HG03025 (cell line): ENCODE measurements around the gene SLC12A8.

ENCODE experiments used
- ATAC-seq: cut with Tn5 transposase; IDR thresholded peaks from one replicate; pipeline ENCODE4 v1.9.1; 2021; ENCODE audit warnings: mild to moderate bottlenecking, moderate library complexity; ENCODE audit not compliant: unreplicated experiment, low FRiP score

Gene SLC12A8

GRCh38 chr3:125058529-125058928 is 154.0 kb downstream of the SLC12A8 start:
- no peak for ATAC-seq

GRCh38 chr3:125057186-125057850 is 155.2 kb downstream of the SLC12A8 start:
- ATAC-seq, result no peak

GRCh38 chr3:125055913-125056745 is 156.4 kb downstream of the SLC12A8 start, which contains the start of gene HEG1:
Gene HEG1, minus strand, starts transcription at chr3:125055997. Its CDS starts 107 bp downstream, at chr3:125055890.
- peak; percentile 44 for ATAC-seq

- peak; percentile 32 for ATAC-seq
Measured at GRCh38 chr3:125055331-125055912, 157.1 kb downstream of the SLC12A8 start.

GRCh38 chr3:125054449-125055329 is 157.9 kb downstream of the SLC12A8 start:
- no peak for ATAC-seq

- ATAC-seq, result no peak
Measured at GRCh38 chr3:125054062-125054448, 158.5 kb downstream of the SLC12A8 start.

GRCh38 chr3:125053304-125053699 is 159.2 kb downstream of the SLC12A8 start:
- ATAC-seq, result no peak

- ATAC-seq, result no peak
Measured at GRCh38 chr3:125052624-125053303, 159.8 kb downstream of the SLC12A8 start.

- ATAC-seq, result no peak
Measured at GRCh38 chr3:125051715-125052581, 160.6 kb downstream of the SLC12A8 start.

- ATAC-seq, result no peak
Measured at GRCh38 chr3:125051205-125051604, 161.3 kb downstream of the SLC12A8 start.

- no peak for ATAC-seq
Measured at GRCh38 chr3:125050488-125051090, 162.0 kb downstream of the SLC12A8 start.

- no peak for ATAC-seq
Measured at GRCh38 chr3:125048282-125048681, 164.3 kb downstream of the SLC12A8 start.

- no peak for ATAC-seq
Measured at GRCh38 chr3:125045965-125046364, 166.6 kb downstream of the SLC12A8 start.

- no peak for ATAC-seq
Measured at GRCh38 chr3:125045194-125045593, 167.4 kb downstream of the SLC12A8 start.

GRCh38 chr3:125043599-125044151 is 168.9 kb downstream of the SLC12A8 start:
- no peak for ATAC-seq

- no peak for ATAC-seq
Measured at GRCh38 chr3:125042725-125043406, 169.7 kb downstream of the SLC12A8 start.
